Adrenal gland (tissue), 12 donors: ENCODE measurements around the gene SPG7. TPM values are rescaled to one million over a fixed set of nuclear protein-coding genes. Genes with fewer than 3 reads are reported as not detected.

ENCODE experiments used
- DNase-seq, 7 donors: peaks; one replicate each; pipeline ENCODE4 v3.0.0-alpha.2; 2019 to 2020
- H3K27ac ChIP-seq, 5 donors: fragments of 200-600 bp; sonication (generic) in 4 of 5; 1 replicate in 3 of 5; 2 replicates in 2 of 5; pipeline versions ENCODE4 v1.5.1 to v1.8.0; 2016 to 2020; ENCODE audit warnings: mild to moderate bottlenecking in 1 of 5
- H3K27me3 ChIP-seq: fragments of 200-600 bp; 2 replicates; pipeline ENCODE4 v1.8.0; 2021
- H3K36me3 ChIP-seq, 2 donors: fragments of 200-600 bp; replicated peaks in 1 of 2; 1 replicate in 1 of 2; 2 replicates in 1 of 2; pipeline versions ENCODE4 v1.5.1 to v1.8.0; 2018 to 2022
- H3K4me1 ChIP-seq, 2 donors: fragments of 200-600 bp; replicated peaks in 1 of 2; 1 replicate in 1 of 2; 2 replicates in 1 of 2; pipeline versions ENCODE4 v1.5.1 to v1.8.0; 2018 to 2021
- H3K4me3 ChIP-seq, 4 donors: fragments of 200-600 bp; sonication (generic) in 3 of 4; one replicate each; pipeline ENCODE4 v1.5.1; 2016 to 2018
- H3K9me3 ChIP-seq, 3 donors: fragments of 200-600 bp; sonication (generic) in 1 of 3; replicated peaks in 1 of 3; 1 replicate in 2 of 3; 2 replicates in 1 of 3; pipeline versions ENCODE4 v1.5.1 to v1.8.0; 2016 to 2021
- CTCF ChIP-seq, 6 experiments: fragments of 450-650 bp in 4 of 6; fragments of 200-600 bp in 2 of 6; sonication (generic) in 1 of 6; IDR thresholded peaks; 1 replicate in 5 of 6; 2 replicates in 1 of 6; pipeline versions ENCODE4 v1.5.1 to v1.8.0; 2016 to 2021; ENCODE audit warnings: antibody characterized with exemption in 6 of 6, mild to moderate bottlenecking in 2 of 6, moderate library complexity in 1 of 6
- POLR2A ChIP-seq, 2 donors: fragments of 450-650 bp; IDR thresholded peaks; one replicate each; pipeline ENCODE4 v1.6.1; 2017; ENCODE audit warnings: antibody characterized with exemption in 2 of 2, mild to moderate bottlenecking in 2 of 2, moderate library complexity in 1 of 2
- WGBS, 4 donors: extraction: QIAGEN DNeasy Blood & Tissue Kit in 2 of 4; methylation state at CpG; one replicate each; pipeline versions ENCODE4 v1.1.5 to v1.1.7; 2013 to 2017; 5-methylcytosine and 5-hydroxymethylcytosine counted together
- intact Hi-C, 2 donors: fragments of 100-400 bp; cut with DNase I; formaldehyde crosslinking; loops; one replicate each; pipeline versions ENCODE4 v1.14.1 to v1.15.0; 2022 to 2023
- polyA plus RNA-seq, 3 donors: library from polyadenylated mRNA; stranded (reverse); fragments of 200-250 nt in 2 of 3; fragments of 350-450 nt in 1 of 3; fragmentation: Illumina TruSeq in 1 of 3; extraction: RNeasy Lipid Tissue Mini Kit (QIAGEN cat#74804) in 1 of 3; gene quantifications; one replicate each; pipeline ENCODE4 v1.2.3, GENCODE V29; 2013 to 2014
- total RNA-seq, 9 donors: library from RNA; depleted of rRNA in 4 of 9; stranded (reverse); fragments of >200 nt in 4 of 9; fragments of 120-200 nt in 1 of 9; fragmentation: NEBNext Ultra II Directional in 1 of 9; extraction: Animal tissue kit (Norgen Biotek cat#: 25700) in 1 of 9; gene quantifications; one replicate each; pipeline versions ENCODE4 v1.1.0 to v1.2.4, GENCODE V29; 2013 to 2023
- donor health status: healthy with polysubstance abuse.
- donor health status: Bipolar disorder and iron deficiency.
- donor health status: DM: yes; HTN: yes; CAD: no.
- donor health status: DM: no; HTN: no; CAD: no.
- donor health status: DM: no; HTN: no; CAD: no.
- donor health status: DM: yes; HTN: yes; CAD: no.

SPG7 gene
- total and polyA plus RNA-seq, 12 donors: 57.1 to 250 (median 142) TPM

- Histone ChIP-seq H3K9me3 (no peaks in the 10 kb centered on the region), H3K27ac (no peak overlapping the region), H3K36me3 (peaks cover 0 to 56% of the 10 kb centered on the region in 2 donors), H3K27me3 (no peaks in the 10 kb centered on the region), H3K4me1 (no peaks in the 10 kb centered on the region), H3K4me3 (no peak overlapping the region)
- TF ChIP-seq CTCF (IDR thresholded peaks at IDR 0.05) (no peak), POLR2A (IDR thresholded peaks at IDR 0.05) (no peak)
- DNase-seq: no peak
- WGBS, 4 donors: 93 to 100% (median 94%) methylated on average over 9 to 12 of the region's 12 CpGs
- intact Hi-C loops: no loop called here
These were observed 30.1 kb downstream of the SPG7 start for GRCh38 chr16:89538286-89538685.

- WGBS, 4 donors: 90 to 94% (median 92%) methylated on average over 13 of the region's 13 CpGs
- Histone ChIP-seq H3K27me3 (no peaks in the 10 kb centered on the region), H3K36me3 (peaks cover 0 to 46% of the 10 kb centered on the region in 2 donors), H3K9me3 (no peaks in the 10 kb centered on the region), H3K27ac (no peak overlapping the region), H3K4me3 (no peak overlapping the region), H3K4me1 (no peaks in the 10 kb centered on the region)
- intact Hi-C loops: no loop called here
- TF ChIP-seq CTCF (IDR thresholded peaks at IDR 0.05) (no peak), POLR2A (IDR thresholded peaks at IDR 0.05) (no peak)
- DNase-seq: no peak
These were observed 32.4 kb downstream of the SPG7 start for GRCh38 chr16:89540557-89540956.

- Histone ChIP-seq H3K27ac (no peak overlapping the region), H3K4me3 (no peak overlapping the region), H3K9me3 (no peaks in the 10 kb centered on the region), H3K27me3 (no peaks in the 10 kb centered on the region), H3K4me1 (no peaks in the 10 kb centered on the region), H3K36me3 (peaks cover 0 to 51% of the 10 kb centered on the region in 2 donors)
- DNase-seq: no peak
- no peak for TF ChIP-seq CTCF (IDR thresholded peaks at IDR 0.05)
- TF ChIP-seq POLR2A (IDR thresholded peaks at IDR 0.05): no peak
- 87 to 93% (median 91%) methylated on average over 10 to 21 of the region's 21 CpGs for WGBS, 4 donors
- intact Hi-C loops: no loop called here
These were observed 33.6 kb downstream of the SPG7 start for GRCh38 chr16:89541792-89542191.

GRCh38 chr16:89544113-89544512 lies 35.9 kb downstream of the SPG7 start:
- intact Hi-C loops: no loop called here
- 90 to 94% (median 92%) methylated on average over 11 of the region's 11 CpGs for WGBS, 4 donors
- Histone ChIP-seq H3K4me3 (no peak overlapping the region), H3K9me3 (no peaks in the 10 kb centered on the region), H3K36me3 (peaks cover 0 to 51% of the 10 kb centered on the region in 2 donors), H3K4me1 (no peaks in the 10 kb centered on the region), H3K27me3 (no peaks in the 10 kb centered on the region), H3K27ac (no peak overlapping the region)
- DNase-seq: no peak
- TF ChIP-seq POLR2A (IDR thresholded peaks at IDR 0.05) (no peak), CTCF (IDR thresholded peaks at IDR 0.05) (no peak)
